Pancreas (tissue), 10 donors: ENCODE results near the gene SLC9A1. TPM values are rescaled to one million over a fixed set of nuclear protein-coding genes. Genes with fewer than 3 reads are reported as not detected.

Experiments used
- ATAC-seq, 4 donors: fragments of 200-7000 bp; cut with Tn5 transposase; one replicate each; pipeline versions ENCODE4 v1.8.0 to v1.9.1; 2020; ENCODE audit warnings: mild to moderate bottlenecking in 4 of 4, moderate library complexity in 4 of 4
- DNase-seq, 6 donors: peaks; one replicate each; pipeline ENCODE4 v3.0.0-alpha.2; 2020
- FAIRE-seq: peaks from 2 replicates; lab custom pipeline; 2012; peaks lifted over from hg19 to GRCh38; lab: Jason Lieb, UNC
- H3K27ac ChIP-seq, 4 donors: fragments of 200-600 bp; sonication (generic); 1 replicate in 3 of 4; 2 replicates in 1 of 4; pipeline versions ENCODE4 v1.5.0 to v1.8.0; 2020
- H3K27me3 ChIP-seq, 4 donors: fragments of 200-600 bp; one replicate each; pipeline ENCODE4 v1.8.0; 2021
- H3K36me3 ChIP-seq, 3 donors: fragments of 200-600 bp; sonication (generic) in 1 of 3; one replicate each; pipeline versions ENCODE4 v1.5.0 to v1.8.0; 2020 to 2021
- H3K4me1 ChIP-seq, 3 donors: fragments of 200-600 bp; one replicate each; pipeline ENCODE4 v1.8.0; 2021
- H3K4me3 ChIP-seq, 4 donors: fragments of 200-600 bp; sonication (generic) in 2 of 4; one replicate each; pipeline versions ENCODE4 v1.5.0 to v1.8.0; 2020 to 2021
- H3K9me3 ChIP-seq, 4 donors: fragments of 200-600 bp; one replicate each; pipeline ENCODE4 v1.8.0; 2021
- CTCF ChIP-seq, 4 donors: fragments of 200-600 bp; sonication (generic) in 3 of 4; IDR thresholded peaks; one replicate each; pipeline versions ENCODE4 v1.5.0 to v1.8.0; 2021; ENCODE audit warnings: antibody characterized with exemption in 4 of 4
- WGBS, 2 donors: extraction: QIAGEN DNeasy Blood & Tissue Kit; methylation state at CpG; one replicate each; pipeline ENCODE4 v1.1.7; 2013; 5-methylcytosine and 5-hydroxymethylcytosine counted together
- intact Hi-C, 3 donors: fragments of 100-400 bp; cut with DNase I; formaldehyde crosslinking; loops; one replicate each; pipeline versions ENCODE4 v1.11.1 to v1.14.2; 2022
- polyA plus RNA-seq, 2 donors: library from polyadenylated mRNA; stranded (reverse); fragments of 200-250 nt; gene quantifications; one replicate each; pipeline ENCODE4 v1.2.3, GENCODE V29; 2013
- total RNA-seq, 6 donors: library from RNA; stranded (reverse); fragmentation: NEBNext Ultra II Directional in 4 of 6; extraction: Animal tissue kit (Norgen Biotek cat#: 25700) in 4 of 6; gene quantifications; one replicate each; pipeline versions ENCODE4 v1.2.1 to v1.2.4, GENCODE V29; 2021 to 2023
- donor health status: healthy with polysubstance abuse.
- donor health status: DM: no; HTN: no; CAD: no; lungs with moderate emphysema.
- donor health status: DM: no; HTN: no; CAD: no.
- donor health status: control.
- donor health status: control.
- donor health status: Bipolar disorder and iron deficiency.
- donor health status: DM: yes; HTN: yes; CAD: no.
- donor health status: DM: no; HTN: no; CAD: no.
- donor health status: DM: no; HTN: no; CAD: no.
- donor health status: DM: yes; HTN: yes; CAD: no.

The SLC9A1 gene
- total and polyA plus RNA-seq, 8 donors, result 8.3 to 20.6 (median 11.1) TPM

- Histone ChIP-seq H3K36me3 (peaks cover 0 to 6% (median 0%) of the 10 kb centered on the region in 3 donors), H3K9me3 (no peaks in the 10 kb centered on the region), H3K27ac (no peak overlapping the region), H3K27me3 (no peaks in the 10 kb centered on the region), H3K4me3 (no peak overlapping the region), H3K4me1 (no peaks in the 10 kb centered on the region)
- DNase-seq (no peak), FAIRE-seq (no peak), ATAC-seq (no peak)
- intact Hi-C loops, result loop anchor here in 2 of 3 donors (5.0 kb wide), 1 partner anchor 181 kb away; no protein-coding TSS in a partner anchor
- WGBS, 2 donors, result 90 to 91% methylated on average over 10 to 11 of the region's 11 CpGs
- TF ChIP-seq CTCF (IDR thresholded peaks at IDR 0.05), result no peak
Observed at GRCh38 chr1:27101054-27101491, 53.9 kb downstream of the SLC9A1 start.

GRCh38 chr1:27100335-27101053, 54.4 kb downstream of the SLC9A1 start:
- no peak for TF ChIP-seq CTCF (IDR thresholded peaks at IDR 0.05)
- Histone ChIP-seq H3K36me3 (peaks cover 0 to 4% (median 0%) of the 10 kb centered on the region in 3 donors), H3K9me3 (no peaks in the 10 kb centered on the region), H3K4me1 (no peaks in the 10 kb centered on the region), H3K27ac (no peak overlapping the region), H3K4me3 (no peak overlapping the region), H3K27me3 (no peaks in the 10 kb centered on the region)
- FAIRE-seq, result no peak
- DNase-seq, result peak in 1 of 6 donors; percentile 75
- 89 to 91% methylated on average over 33 of the region's 33 CpGs for WGBS, 2 donors
- intact Hi-C loops, result loop anchor here in 2 of 3 donors (5.0 kb wide), 1 partner anchor 182 kb away; no protein-coding TSS in a partner anchor
- no peak for ATAC-seq

- DNase-seq, result peak in 1 of 6 donors; percentile 69
- no peaks in the 10 kb centered on the region for H3K27me3 ChIP-seq
- ATAC-seq, result peak in 3 of 4 donors; percentile 5 to 46 (median 35)
- FAIRE-seq, result no peak
- no peaks in the 10 kb centered on the region for H3K4me1 ChIP-seq
- intact Hi-C loops, result loop anchor here in 2 of 3 donors (5.0 kb wide), 3 partner anchors 57 to 183 kb away; no protein-coding TSS in a partner anchor
- H3K36me3 ChIP-seq, result no peaks in the 10 kb centered on the region
- H3K27ac ChIP-seq, result peak overlapping the region in 1 of 4 donors; percentile 47
- H3K9me3 ChIP-seq, result no peaks in the 10 kb centered on the region
- H3K4me3 ChIP-seq, result no peak overlapping the region
- 71 to 72% methylated on average over 13 to 15 of the region's 15 CpGs for WGBS, 2 donors
- TF ChIP-seq CTCF (IDR thresholded peaks at IDR 0.05), result no peak
Observed at GRCh38 chr1:27099587-27100334, 55.2 kb downstream of the SLC9A1 start.

- ATAC-seq (peak in 3 of 4 donors; percentile 2 to 15 (median 13)), FAIRE-seq (no peak), DNase-seq (no peak)
- intact Hi-C loops, result loop anchor here in 2 of 3 donors (5.0 kb wide), 2 partner anchors 57 to 132 kb away; no protein-coding TSS in a partner anchor
- TF ChIP-seq CTCF (IDR thresholded peaks at IDR 0.05), result no peak
- H3K27me3 ChIP-seq, result no peaks in the 10 kb centered on the region
- no peaks in the 10 kb centered on the region for H3K36me3 ChIP-seq
- no peak overlapping the region for H3K4me3 ChIP-seq
- peak overlapping the region in 1 of 4 donors; percentile 47 for H3K27ac ChIP-seq
- WGBS, 2 donors, result 67 to 75% methylated on average over 4 of the region's 4 CpGs
- H3K4me1 ChIP-seq, result no peaks in the 10 kb centered on the region
- no peaks in the 10 kb centered on the region for H3K9me3 ChIP-seq
Observed at GRCh38 chr1:27099135-27099586, 55.8 kb downstream of the SLC9A1 start.
